ENCODE results near the gene HRH1.

- TF ChIP-seq CTCF (IDR thresholded peaks at IDR 0.05): no peak
- no peak for TF ChIP-seq POLR2A (IDR thresholded peaks at IDR 0.05)
- TF ChIP-seq EP300 (IDR thresholded peaks at IDR 0.05): no peak
- TF ChIP-seq POLR2AphosphoS5 (IDR thresholded peaks at IDR 0.05): no peak
Observed at GRCh38 chr3:11195201-11195600, 40.9 kb downstream of the HRH1 start.
